Heart left ventricle (tissue), 13 donors: ENCODE results near the gene IL2RG.

Experiments
- POLR2A ChIP-seq, 2 donors: fragments of 450-650 bp; IDR thresholded peaks; one replicate each; pipeline ENCODE4 v1.6.1; 2017; ENCODE audit warnings: antibody characterized with exemption in 2 of 2, mild to moderate bottlenecking in 2 of 2, moderate library complexity in 2 of 2
- TF ChIP-seq, protein P1 (sequence below), 12 donors: fragments of 200-600 bp; sonication (generic) in 4 of 12; IDR thresholded peaks; one replicate each; pipeline versions ENCODE4 v1.5.0 to v1.8.0; 2018 to 2022; ENCODE audit warnings: antibody characterized with exemption in 12 of 12, mild to moderate bottlenecking in 5 of 12
- donor health status: ischemic (EF 13 %, LVEDD 7.1; RV severe dilation, severe dysfunction).
- donor health status: DM: no; HTN: yes; CAD: no.
- donor health status: DM: no; HTN: no; CAD: no.
- donor health status: ischemic (EF 25% LVEDD 6.9; RV normal size, moderate dysfunction).
- donor health status: ischemic (EF 25% LVEDD 5.7; RV mildly dilated, moderate dysfunction).
- donor health status: ischemic (EF 35%, LVEDD 5.7; RV mildly dilated, moderate dysfunction).
- donor health status: nonischemic (EF 11% LVEDD 7.7; RV severe dilation, severe dysfunction).
- donor health status: DM: yes; HTN: yes; CAD: no.
- donor health status: PGD.
- donor health status: ischemic (EF 29% LVEDD 5.4; RV normal size, mild dysfunction).
- donor health status: nonischemic (EF 23%, LVEDD 6.1; RV moderate dilation, normal function).

DNA sequence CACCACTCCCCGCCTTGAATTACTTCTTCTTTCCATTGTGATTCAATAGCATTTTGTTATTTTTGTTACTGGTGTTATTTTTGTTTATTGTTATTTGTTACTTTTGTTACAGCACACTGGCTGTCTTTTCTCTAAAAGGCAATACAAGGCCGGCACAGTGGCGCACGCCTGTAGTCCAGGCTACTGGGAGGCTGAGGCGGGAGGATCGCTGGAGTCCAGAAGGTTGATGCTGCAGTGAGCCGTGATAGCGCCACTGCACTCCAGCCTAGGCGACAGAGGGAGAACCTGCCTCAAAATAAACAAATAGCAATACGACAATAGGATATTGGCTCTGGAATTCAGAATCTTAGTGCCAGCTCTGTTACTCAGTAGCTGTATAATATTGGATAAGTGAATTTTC lies 6.0 kb upstream of the IL2RG start:
- TF ChIP-seq, protein P1, sequence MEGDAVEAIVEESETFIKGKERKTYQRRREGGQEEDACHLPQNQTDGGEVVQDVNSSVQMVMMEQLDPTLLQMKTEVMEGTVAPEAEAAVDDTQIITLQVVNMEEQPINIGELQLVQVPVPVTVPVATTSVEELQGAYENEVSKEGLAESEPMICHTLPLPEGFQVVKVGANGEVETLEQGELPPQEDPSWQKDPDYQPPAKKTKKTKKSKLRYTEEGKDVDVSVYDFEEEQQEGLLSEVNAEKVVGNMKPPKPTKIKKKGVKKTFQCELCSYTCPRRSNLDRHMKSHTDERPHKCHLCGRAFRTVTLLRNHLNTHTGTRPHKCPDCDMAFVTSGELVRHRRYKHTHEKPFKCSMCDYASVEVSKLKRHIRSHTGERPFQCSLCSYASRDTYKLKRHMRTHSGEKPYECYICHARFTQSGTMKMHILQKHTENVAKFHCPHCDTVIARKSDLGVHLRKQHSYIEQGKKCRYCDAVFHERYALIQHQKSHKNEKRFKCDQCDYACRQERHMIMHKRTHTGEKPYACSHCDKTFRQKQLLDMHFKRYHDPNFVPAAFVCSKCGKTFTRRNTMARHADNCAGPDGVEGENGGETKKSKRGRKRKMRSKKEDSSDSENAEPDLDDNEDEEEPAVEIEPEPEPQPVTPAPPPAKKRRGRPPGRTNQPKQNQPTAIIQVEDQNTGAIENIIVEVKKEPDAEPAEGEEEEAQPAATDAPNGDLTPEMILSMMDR (IDR thresholded peaks at IDR 0.05): no peak
- no peak for TF ChIP-seq POLR2A (IDR thresholded peaks at IDR 0.05)
